ENCODE results near the gene FAAP20. TPM values are rescaled to one million over a fixed set of nuclear protein-coding genes. Genes with fewer than 3 reads are reported as not detected.
A peak's percentile ranks its signal among the peaks of the same experiment; 100 is the strongest.

Gene FAAP20
- total and polyA plus RNA-seq, 9 of the 15 experiments (the other 6 are each of a cell fraction or from before 2014, with no cell fraction given), result 0.58 to 143 (median 9.9) TPM

DNA sequence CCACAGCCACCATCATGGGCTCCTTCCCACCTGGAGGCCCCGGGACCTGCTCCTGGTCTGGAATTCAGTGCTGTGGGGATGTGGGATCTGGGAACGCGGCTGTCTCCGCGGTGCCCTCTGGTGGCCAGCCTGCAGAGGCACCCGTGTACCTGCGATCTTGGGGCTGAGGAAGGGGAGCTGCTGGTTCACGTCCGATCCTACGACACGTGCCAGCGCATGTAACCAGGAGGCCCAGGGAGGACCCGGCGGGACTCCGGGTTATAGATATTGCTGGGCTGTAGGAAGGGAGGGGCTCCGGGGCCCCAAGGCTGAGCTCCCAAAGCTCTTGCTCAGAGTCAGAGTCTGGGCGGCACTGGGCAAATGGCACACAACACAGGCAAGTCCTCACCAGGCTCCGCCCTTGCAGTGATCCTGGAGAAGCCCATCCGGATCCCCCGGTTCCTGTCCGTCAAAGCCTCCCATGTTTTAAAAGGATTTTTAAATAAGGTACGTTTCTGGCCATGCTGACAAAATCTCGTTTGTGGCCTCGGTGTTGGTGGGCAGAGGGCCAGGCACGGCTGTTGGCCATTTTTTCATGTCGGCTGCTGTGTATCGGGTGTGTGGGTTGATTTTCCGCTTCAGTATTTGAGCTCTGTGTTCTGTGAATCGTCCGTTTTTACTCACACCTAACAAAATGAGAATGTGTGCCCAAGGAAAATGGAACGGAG is 20.1 kb downstream of the FAAP20 start (continued):
- TF ChIP-seq, protein P1, sequence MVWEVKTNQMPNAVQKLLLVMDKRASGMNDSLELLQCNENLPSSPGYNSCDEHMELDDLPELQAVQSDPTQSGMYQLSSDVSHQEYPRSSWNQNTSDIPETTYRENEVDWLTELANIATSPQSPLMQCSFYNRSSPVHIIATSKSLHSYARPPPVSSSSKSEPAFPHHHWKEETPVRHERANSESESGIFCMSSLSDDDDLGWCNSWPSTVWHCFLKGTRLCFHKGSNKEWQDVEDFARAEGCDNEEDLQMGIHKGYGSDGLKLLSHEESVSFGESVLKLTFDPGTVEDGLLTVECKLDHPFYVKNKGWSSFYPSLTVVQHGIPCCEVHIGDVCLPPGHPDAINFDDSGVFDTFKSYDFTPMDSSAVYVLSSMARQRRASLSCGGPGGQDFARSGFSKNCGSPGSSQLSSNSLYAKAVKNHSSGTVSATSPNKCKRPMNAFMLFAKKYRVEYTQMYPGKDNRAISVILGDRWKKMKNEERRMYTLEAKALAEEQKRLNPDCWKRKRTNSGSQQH (CRISPR knock-in tag; IDR thresholded peaks at IDR 0.05), result no peak
- TF ChIP-seq NR2F6 (CRISPR knock-in tag; IDR thresholded peaks at IDR 0.05), result no peak
- TF ChIP-seq ZNF384 (IDR thresholded peaks at IDR 0.05; ENCODE audit: low read depth, low read length), result 0 out of 2 replicates have a peak, but pooled peaks have one; percentile 22
- TF ChIP-seq, protein P2, sequence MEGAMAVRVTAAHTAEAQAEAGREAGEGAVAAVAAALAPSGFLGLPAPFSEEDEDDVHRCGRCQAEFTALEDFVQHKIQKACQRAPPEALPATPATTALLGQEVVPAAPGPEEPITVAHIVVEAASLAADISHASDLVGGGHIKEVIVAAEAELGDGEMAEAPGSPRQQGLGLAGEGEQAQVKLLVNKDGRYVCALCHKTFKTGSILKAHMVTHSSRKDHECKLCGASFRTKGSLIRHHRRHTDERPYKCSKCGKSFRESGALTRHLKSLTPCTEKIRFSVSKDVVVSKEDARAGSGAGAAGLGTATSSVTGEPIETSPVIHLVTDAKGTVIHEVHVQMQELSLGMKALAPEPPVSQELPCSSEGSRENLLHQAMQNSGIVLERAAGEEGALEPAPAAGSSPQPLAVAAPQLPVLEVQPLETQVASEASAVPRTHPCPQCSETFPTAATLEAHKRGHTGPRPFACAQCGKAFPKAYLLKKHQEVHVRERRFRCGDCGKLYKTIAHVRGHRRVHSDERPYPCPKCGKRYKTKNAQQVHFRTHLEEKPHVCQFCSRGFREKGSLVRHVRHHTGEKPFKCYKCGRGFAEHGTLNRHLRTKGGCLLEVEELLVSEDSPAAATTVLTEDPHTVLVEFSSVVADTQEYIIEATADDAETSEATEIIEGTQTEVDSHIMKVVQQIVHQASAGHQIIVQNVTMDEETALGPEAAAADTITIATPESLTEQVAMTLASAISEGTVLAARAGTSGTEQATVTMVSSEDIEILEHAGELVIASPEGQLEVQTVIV (CRISPR knock-in tag; IDR thresholded peaks at IDR 0.05; ENCODE audit: borderline replicate concordance), result no peak
- no peak for TF ChIP-seq ZNF197 (CRISPR knock-in tag; IDR thresholded peaks at IDR 0.05; ENCODE audit: low read depth)
- TF ChIP-seq CTBP1 (IDR thresholded peaks at IDR 0.05; ENCODE audit: borderline replicate concordance), result peak; percentile 47; the same call in 1 of the 2 replicates
- TF ChIP-seq IRF2 (CRISPR knock-in tag; IDR thresholded peaks at IDR 0.05), result no peak
- no peak for TF ChIP-seq PCBP2 (IDR thresholded peaks at IDR 0.05; ENCODE audit: low read depth, low read length, poor library complexity, severe bottlenecking)
- TF ChIP-seq MYNN (IDR thresholded peaks at IDR 0.05), result no peak
- TF ChIP-seq MYNN (CRISPR knock-in tag; IDR thresholded peaks at IDR 0.05), result no peak
- TF ChIP-seq NCOA1 (IDR thresholded peaks at IDR 0.05; ENCODE audit: low read depth), result no peak
- no peak for TF ChIP-seq ZNF668 (CRISPR knock-in tag; IDR thresholded peaks at IDR 0.05)
- TF ChIP-seq, protein P3, sequence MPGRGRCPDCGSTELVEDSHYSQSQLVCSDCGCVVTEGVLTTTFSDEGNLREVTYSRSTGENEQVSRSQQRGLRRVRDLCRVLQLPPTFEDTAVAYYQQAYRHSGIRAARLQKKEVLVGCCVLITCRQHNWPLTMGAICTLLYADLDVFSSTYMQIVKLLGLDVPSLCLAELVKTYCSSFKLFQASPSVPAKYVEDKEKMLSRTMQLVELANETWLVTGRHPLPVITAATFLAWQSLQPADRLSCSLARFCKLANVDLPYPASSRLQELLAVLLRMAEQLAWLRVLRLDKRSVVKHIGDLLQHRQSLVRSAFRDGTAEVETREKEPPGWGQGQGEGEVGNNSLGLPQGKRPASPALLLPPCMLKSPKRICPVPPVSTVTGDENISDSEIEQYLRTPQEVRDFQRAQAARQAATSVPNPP (IDR thresholded peaks at IDR 0.05; ENCODE audit: borderline replicate concordance, insufficient read depth, insufficient read length), result no peak
- no peak for TF ChIP-seq ZNF584 (CRISPR knock-in tag; IDR thresholded peaks at IDR 0.05; ENCODE audit: low read depth)
- TF ChIP-seq ZNF778 (CRISPR knock-in tag; IDR thresholded peaks at IDR 0.05), result no peak
- TF ChIP-seq, protein P4, sequence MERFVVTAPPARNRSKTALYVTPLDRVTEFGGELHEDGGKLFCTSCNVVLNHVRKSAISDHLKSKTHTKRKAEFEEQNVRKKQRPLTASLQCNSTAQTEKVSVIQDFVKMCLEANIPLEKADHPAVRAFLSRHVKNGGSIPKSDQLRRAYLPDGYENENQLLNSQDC (CRISPR knock-in tag; IDR thresholded peaks at IDR 0.05), result no peak
- TF ChIP-seq MTA2 (IDR thresholded peaks at IDR 0.05; ENCODE audit: low read depth), result no peak
- TF ChIP-seq, protein P5, sequence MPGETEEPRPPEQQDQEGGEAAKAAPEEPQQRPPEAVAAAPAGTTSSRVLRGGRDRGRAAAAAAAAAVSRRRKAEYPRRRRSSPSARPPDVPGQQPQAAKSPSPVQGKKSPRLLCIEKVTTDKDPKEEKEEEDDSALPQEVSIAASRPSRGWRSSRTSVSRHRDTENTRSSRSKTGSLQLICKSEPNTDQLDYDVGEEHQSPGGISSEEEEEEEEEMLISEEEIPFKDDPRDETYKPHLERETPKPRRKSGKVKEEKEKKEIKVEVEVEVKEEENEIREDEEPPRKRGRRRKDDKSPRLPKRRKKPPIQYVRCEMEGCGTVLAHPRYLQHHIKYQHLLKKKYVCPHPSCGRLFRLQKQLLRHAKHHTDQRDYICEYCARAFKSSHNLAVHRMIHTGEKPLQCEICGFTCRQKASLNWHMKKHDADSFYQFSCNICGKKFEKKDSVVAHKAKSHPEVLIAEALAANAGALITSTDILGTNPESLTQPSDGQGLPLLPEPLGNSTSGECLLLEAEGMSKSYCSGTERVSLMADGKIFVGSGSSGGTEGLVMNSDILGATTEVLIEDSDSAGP (CRISPR knock-in tag; IDR thresholded peaks at IDR 0.05), result no peak
- no peak for TF ChIP-seq GTF2F1 (IDR thresholded peaks at IDR 0.05; ENCODE audit: low read depth, low read length)
- no peak for TF ChIP-seq RNF2 (IDR thresholded peaks at IDR 0.05)
- no peak for TF ChIP-seq SOX6 (IDR thresholded peaks at IDR 0.05)
- no peak for TF ChIP-seq HNRNPLL (IDR thresholded peaks at IDR 0.05; ENCODE audit: low read depth, low read length, poor library complexity, severe bottlenecking)
- TF ChIP-seq ZNF212 (CRISPR knock-in tag; IDR thresholded peaks at IDR 0.05), result no peak
